ENCODE results near the gene EIF4G1. TPM values are rescaled to one million over a fixed set of nuclear protein-coding genes. Genes with fewer than 3 reads are reported as not detected.

The EIF4G1 gene
- polyA plus RNA-seq, 1 donor, result 203 TPM

- 100% methylated on average over 1 of the region's 6 CpGs for WGBS (ENCODE audit: insufficient coverage, low lambda C conversion rate)
- no peak overlapping the region for H3K4me3 ChIP-seq (ENCODE audit: low read length)
- no peaks in the 10 kb centered on the region for H3K27me3 ChIP-seq (ENCODE audit: control insufficient read depth, insufficient read depth, low read length)
- H3K27ac ChIP-seq (ENCODE audit: low read length), result no peak overlapping the region
- H3K36me3 ChIP-seq (ENCODE audit: control insufficient read depth, insufficient read depth, low read length), result peaks cover 68% of the 10 kb centered on the region
- peaks cover 16% of the 10 kb centered on the region for H3K4me1 ChIP-seq (ENCODE audit: control insufficient read depth, insufficient read depth, low read length)
- no peaks in the 10 kb centered on the region for H3K9me3 ChIP-seq (ENCODE audit: control insufficient read depth, low read depth, low read length)
- DNase-seq, result no peak
Measured at GRCh38 chr3:184333190-184333589, 18.8 kb downstream of the EIF4G1 start.

- H3K36me3 ChIP-seq (ENCODE audit: control insufficient read depth, insufficient read depth, low read length), result peaks cover 63% of the 10 kb centered on the region
- no peak overlapping the region for H3K4me3 ChIP-seq (ENCODE audit: low read length)
- H3K27ac ChIP-seq (ENCODE audit: low read length), result no peak overlapping the region
- no peaks in the 10 kb centered on the region for H3K27me3 ChIP-seq (ENCODE audit: control insufficient read depth, insufficient read depth, low read length)
- no peaks in the 10 kb centered on the region for H3K9me3 ChIP-seq (ENCODE audit: control insufficient read depth, low read depth, low read length)
- peaks cover 19% of the 10 kb centered on the region for H3K4me1 ChIP-seq (ENCODE audit: control insufficient read depth, insufficient read depth, low read length)
- DNase-seq, result no peak
- WGBS (ENCODE audit: insufficient coverage, low lambda C conversion rate), result no CpG with 5 or more reads among the region's 3 CpGs
Measured at GRCh38 chr3:184333700-184334099, 19.3 kb downstream of the EIF4G1 start.

DNA sequence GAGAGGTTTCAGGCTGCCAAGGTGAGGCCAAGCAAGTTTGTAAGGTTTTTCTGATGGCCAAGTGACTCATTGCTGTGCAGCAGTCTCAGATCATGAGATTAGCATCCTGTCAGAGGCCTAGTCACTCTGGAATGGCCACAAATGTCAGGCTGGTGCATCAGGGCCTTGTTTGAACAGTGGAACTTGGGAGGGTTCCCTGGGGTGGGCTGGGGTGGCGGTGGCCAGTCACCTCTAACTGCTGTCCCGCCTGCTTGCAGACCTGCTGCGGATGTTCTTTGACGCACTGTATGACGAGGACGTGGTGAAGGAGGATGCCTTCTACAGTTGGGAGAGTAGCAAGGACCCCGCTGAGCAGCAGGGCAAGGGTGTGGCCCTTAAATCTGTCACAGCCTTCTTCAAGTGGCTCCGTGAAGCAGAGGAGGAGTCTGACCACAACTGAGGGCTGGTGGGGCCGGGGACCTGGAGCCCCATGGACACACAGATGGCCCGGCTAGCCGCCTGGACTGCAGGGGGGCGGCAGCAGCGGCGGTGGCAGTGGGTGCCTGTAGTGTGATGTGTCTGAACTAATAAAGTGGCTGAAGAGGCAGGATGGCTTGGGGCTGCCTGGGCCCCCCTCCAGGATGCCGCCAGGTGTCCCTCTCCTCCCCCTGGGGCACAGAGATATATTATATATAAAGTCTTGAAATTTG lies 20.2 kb downstream of the EIF4G1 start:
- no peaks in the 10 kb centered on the region for H3K27me3 ChIP-seq (ENCODE audit: control insufficient read depth, insufficient read depth, low read length)
- no CpG with 5 or more reads among the region's 15 CpGs for WGBS (ENCODE audit: insufficient coverage, low lambda C conversion rate)
- H3K36me3 ChIP-seq (ENCODE audit: control insufficient read depth, insufficient read depth, low read length), result peaks cover 56% of the 10 kb centered on the region
- DNase-seq, result no peak
- H3K9me3 ChIP-seq (ENCODE audit: control insufficient read depth, low read depth, low read length), result no peaks in the 10 kb centered on the region
- H3K4me1 ChIP-seq (ENCODE audit: control insufficient read depth, insufficient read depth, low read length), result peaks cover 24% of the 10 kb centered on the region
- no peak overlapping the region for H3K4me3 ChIP-seq (ENCODE audit: low read length)
- peak overlapping the region; percentile 98 for H3K27ac ChIP-seq (ENCODE audit: low read length)

DNA sequence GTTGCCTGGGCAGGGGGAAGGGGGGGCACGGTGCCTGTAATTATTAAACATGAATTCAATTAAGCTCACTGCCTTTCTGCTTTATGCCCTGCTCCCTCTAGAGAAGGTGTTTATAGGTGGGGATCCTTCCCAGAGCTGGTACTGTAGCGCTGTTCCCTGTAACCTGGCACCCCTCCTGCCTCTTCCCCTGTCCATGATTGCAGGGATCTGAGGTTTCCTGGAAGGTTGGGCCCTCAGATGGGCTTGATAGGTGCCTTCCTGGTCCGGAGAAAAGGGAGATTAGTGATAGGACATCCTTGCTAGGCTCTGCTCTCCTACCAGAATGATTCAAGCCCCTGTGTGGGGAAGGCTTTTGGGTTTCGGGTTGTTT lies 20.9 kb downstream of the EIF4G1 start:
- Histone ChIP-seq H3K36me3 (ENCODE audit: control insufficient read depth, insufficient read depth, low read length) (peaks cover 50% of the 10 kb centered on the region), H3K9me3 (ENCODE audit: control insufficient read depth, low read depth, low read length) (no peaks in the 10 kb centered on the region), H3K4me3 (ENCODE audit: low read length) (peak overlapping the region; percentile 73), H3K27me3 (ENCODE audit: control insufficient read depth, insufficient read depth, low read length) (no peaks in the 10 kb centered on the region), H3K4me1 (ENCODE audit: control insufficient read depth, insufficient read depth, low read length) (peaks cover 24% of the 10 kb centered on the region), H3K27ac (ENCODE audit: low read length) (peak overlapping the region; percentile 98)
- no CpG with 5 or more reads among the region's 4 CpGs for WGBS (ENCODE audit: insufficient coverage, low lambda C conversion rate)
- DNase-seq, result no peak

DNA sequence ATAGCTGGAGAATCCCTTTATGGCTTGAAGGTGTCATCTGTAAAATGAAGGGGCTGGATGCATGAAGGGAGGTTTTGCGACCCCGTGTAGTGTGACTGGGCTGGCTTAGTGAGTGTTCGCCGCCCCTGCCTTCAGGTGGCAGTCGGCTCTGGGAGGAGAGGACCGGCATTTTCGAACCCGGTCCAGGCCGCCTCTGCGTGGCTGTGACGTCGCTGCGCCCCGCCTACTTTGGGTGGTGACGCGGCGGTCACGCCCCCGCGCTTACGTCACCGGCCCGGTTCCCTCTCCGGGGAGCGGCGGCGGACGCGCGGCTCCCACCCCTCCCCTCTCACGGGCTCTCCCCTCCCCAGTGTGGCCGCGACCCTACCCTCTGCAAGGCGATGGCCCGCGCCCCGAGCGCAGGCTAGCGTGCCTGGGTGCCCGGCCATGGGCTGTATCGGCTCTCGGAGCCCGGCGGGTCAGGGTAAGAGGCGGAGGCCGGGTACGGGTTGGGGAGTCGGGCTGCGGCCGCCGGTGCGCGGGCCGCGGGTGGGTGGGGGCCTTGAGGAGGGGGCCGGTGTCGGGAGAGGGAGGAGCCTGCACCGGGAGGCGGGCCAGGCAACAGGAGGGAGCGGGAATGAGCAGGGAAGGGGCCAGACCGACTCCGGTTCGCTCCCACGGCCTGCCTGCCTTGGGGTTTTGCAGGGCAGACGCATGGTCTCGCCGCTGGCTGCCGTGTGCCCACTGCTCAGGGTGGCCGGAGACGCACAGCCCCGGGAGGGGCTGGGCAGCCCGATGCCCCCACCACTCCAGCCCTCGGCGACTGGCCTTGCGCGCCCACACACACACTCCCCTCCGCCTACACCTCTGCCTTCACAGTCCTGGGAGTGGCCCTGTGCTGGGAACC lies 21.5 kb downstream of the EIF4G1 start:
- Histone ChIP-seq H3K36me3 (ENCODE audit: control insufficient read depth, insufficient read depth, low read length) (peaks cover 46% of the 10 kb centered on the region), H3K27me3 (ENCODE audit: control insufficient read depth, insufficient read depth, low read length) (no peaks in the 10 kb centered on the region), H3K27ac (ENCODE audit: low read length) (peak overlapping the region; percentile 98), H3K4me1 (ENCODE audit: control insufficient read depth, insufficient read depth, low read length) (peaks cover 24% of the 10 kb centered on the region), H3K4me3 (ENCODE audit: low read length) (peak overlapping the region; percentile 73), H3K9me3 (ENCODE audit: control insufficient read depth, low read depth, low read length) (no peaks in the 10 kb centered on the region)
- DNase-seq, result peak; percentile 83 to 87
- whole genome bisulfite sequencing (ENCODE audit: insufficient coverage, low lambda C conversion rate), result no CpG with 5 or more reads among the region's 77 CpGs

DNA sequence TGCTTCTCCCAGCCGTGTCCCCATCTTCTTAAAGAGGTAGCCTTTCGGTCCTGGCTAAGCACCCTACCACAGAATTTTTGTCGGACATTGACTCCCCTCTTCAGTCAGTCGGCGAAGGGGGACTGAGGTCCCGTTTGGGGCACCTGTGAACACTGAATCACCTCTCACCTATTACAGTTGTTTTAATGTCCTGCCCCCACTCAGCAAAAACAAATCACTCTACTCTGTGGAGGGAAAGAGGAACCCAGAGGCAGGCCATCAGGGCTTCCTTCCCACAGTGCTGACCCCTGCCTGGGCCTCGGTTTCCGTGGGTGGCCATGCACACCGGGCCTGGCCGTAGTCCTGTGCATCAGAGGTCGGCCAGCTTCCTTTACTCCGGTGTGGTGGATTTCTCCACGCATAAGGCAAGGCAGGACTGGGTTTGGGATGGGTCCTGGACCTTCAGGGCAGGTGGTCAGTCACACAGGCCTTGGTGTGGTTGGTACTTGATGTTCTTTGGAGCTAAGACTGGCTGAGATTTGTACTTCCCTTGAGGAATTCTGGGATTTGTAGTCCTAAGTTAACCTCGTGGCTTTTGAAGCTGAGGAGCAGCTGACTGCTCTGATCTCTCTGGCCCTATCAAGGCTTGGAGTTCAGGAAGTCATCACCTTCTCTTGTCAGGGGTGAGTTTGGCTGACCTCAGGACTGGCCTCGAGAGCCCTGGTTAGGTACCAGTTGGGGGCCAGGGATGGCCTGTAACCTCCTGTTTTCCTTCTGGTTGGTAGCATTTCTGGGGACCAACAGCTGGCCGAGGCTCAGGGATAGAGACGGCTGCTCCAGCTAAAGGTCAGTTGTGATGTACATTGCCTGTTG lies 22.4 kb downstream of the EIF4G1 start:
- DNase-seq, result peak; percentile 47 to 70
- no CpG with 5 or more reads among the region's 17 CpGs for WGBS (ENCODE audit: insufficient coverage, low lambda C conversion rate)
- Histone ChIP-seq H3K27me3 (ENCODE audit: control insufficient read depth, insufficient read depth, low read length) (no peaks in the 10 kb centered on the region), H3K36me3 (ENCODE audit: control insufficient read depth, insufficient read depth, low read length) (peaks cover 40% of the 10 kb centered on the region), H3K27ac (ENCODE audit: low read length) (peak overlapping the region; percentile 98), H3K9me3 (ENCODE audit: control insufficient read depth, low read depth, low read length) (no peaks in the 10 kb centered on the region), H3K4me1 (ENCODE audit: control insufficient read depth, insufficient read depth, low read length) (peaks cover 24% of the 10 kb centered on the region), H3K4me3 (ENCODE audit: low read length) (peak overlapping the region; percentile 73)

DNA sequence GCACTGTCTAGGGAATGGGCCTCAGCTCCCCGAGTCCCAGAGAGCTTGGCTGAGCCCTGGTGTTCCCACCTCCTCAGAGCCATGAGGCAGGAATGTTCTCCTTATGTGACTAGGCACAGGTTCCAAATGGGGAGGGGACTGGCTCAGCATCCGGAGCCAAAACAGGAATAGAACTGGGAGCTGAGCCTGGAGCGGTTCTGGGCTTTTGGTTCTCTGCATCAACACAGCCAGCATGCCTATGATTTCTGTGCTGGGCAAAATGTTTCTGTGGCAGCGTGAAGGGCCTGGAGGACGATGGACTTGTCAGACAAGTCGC lies 23.0 kb downstream of the EIF4G1 start, which contains the start of gene FAM131A:
TSS of gene FAM131A (plus strand) at position 202 of the 316 bp plus-strand sequence. CDS start at position 233, 31 bp downstream.
- Histone ChIP-seq H3K36me3 (ENCODE audit: control insufficient read depth, insufficient read depth, low read length) (peaks cover 38% of the 10 kb centered on the region), H3K9me3 (ENCODE audit: control insufficient read depth, low read depth, low read length) (no peaks in the 10 kb centered on the region), H3K4me1 (ENCODE audit: control insufficient read depth, insufficient read depth, low read length) (peaks cover 24% of the 10 kb centered on the region), H3K27me3 (ENCODE audit: control insufficient read depth, insufficient read depth, low read length) (no peaks in the 10 kb centered on the region), H3K4me3 (ENCODE audit: low read length) (peak within 1 kb of the TSS; percentile 73), H3K27ac (ENCODE audit: low read length) (peak within 1 kb of the TSS; percentile 98)
- 100% methylated on average over 1 of the region's 6 CpGs for WGBS (ENCODE audit: insufficient coverage, low lambda C conversion rate)
- DNase-seq, result no peak

DNA sequence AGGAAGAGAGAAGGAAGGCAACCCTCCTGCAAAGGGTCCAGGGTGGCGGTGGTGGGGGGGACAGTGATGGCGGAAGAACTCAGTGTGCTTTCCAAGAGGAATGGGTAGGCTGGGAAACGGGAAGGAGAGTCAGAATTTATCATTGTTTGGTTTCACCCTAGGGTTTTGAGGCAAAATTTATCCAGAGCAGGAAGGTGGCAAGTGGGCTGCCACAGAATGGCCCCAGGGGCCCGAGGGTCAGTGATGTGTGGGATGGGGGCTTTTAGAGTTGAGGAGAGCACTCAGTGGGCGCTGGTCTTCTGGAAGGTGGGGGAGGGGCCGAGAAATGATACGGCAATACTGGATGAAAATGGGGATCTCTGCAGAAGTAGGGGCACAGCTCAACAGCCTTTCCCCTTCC lies 23.6 kb downstream of the EIF4G1 start:
- WGBS (ENCODE audit: insufficient coverage, low lambda C conversion rate), result 100% methylated on average over 1 of the region's 7 CpGs
- Histone ChIP-seq H3K4me1 (ENCODE audit: control insufficient read depth, insufficient read depth, low read length) (peaks cover 24% of the 10 kb centered on the region), H3K36me3 (ENCODE audit: control insufficient read depth, insufficient read depth, low read length) (peaks cover 38% of the 10 kb centered on the region), H3K9me3 (ENCODE audit: control insufficient read depth, low read depth, low read length) (no peaks in the 10 kb centered on the region), H3K4me3 (ENCODE audit: low read length) (no peak overlapping the region), H3K27ac (ENCODE audit: low read length) (peak overlapping the region; percentile 63), H3K27me3 (ENCODE audit: control insufficient read depth, insufficient read depth, low read length) (no peaks in the 10 kb centered on the region)
- no peak for DNase-seq

- no CpG with 5 or more reads among the region's 37 CpGs for WGBS (ENCODE audit: insufficient coverage, low lambda C conversion rate)
- peaks cover 24% of the 10 kb centered on the region for H3K4me1 ChIP-seq (ENCODE audit: control insufficient read depth, insufficient read depth, low read length)
- H3K36me3 ChIP-seq (ENCODE audit: control insufficient read depth, insufficient read depth, low read length), result peaks cover 38% of the 10 kb centered on the region
- H3K4me3 ChIP-seq (ENCODE audit: low read length), result peak overlapping the region; percentile 1
- no peaks in the 10 kb centered on the region for H3K9me3 ChIP-seq (ENCODE audit: control insufficient read depth, low read depth, low read length)
- no peaks in the 10 kb centered on the region for H3K27me3 ChIP-seq (ENCODE audit: control insufficient read depth, insufficient read depth, low read length)
- peak; percentile 82 to 84 for DNase-seq
- H3K27ac ChIP-seq (ENCODE audit: low read length), result peak overlapping the region; percentile 63
Measured at GRCh38 chr3:184338511-184338945, 24.1 kb downstream of the EIF4G1 start.

GRCh38 chr3:184339001-184339400 lies 24.6 kb downstream of the EIF4G1 start:
- peak overlapping the region; percentile 20 for H3K27ac ChIP-seq (ENCODE audit: low read length)
- H3K4me3 ChIP-seq (ENCODE audit: low read length), result peak overlapping the region; percentile 1
- peaks cover 24% of the 10 kb centered on the region for H3K4me1 ChIP-seq (ENCODE audit: control insufficient read depth, insufficient read depth, low read length)
- WGBS (ENCODE audit: insufficient coverage, low lambda C conversion rate), result no CpG with 5 or more reads among the region's 8 CpGs
- H3K27me3 ChIP-seq (ENCODE audit: control insufficient read depth, insufficient read depth, low read length), result no peaks in the 10 kb centered on the region
- no peak for DNase-seq
- peaks cover 36% of the 10 kb centered on the region for H3K36me3 ChIP-seq (ENCODE audit: control insufficient read depth, insufficient read depth, low read length)
- no peaks in the 10 kb centered on the region for H3K9me3 ChIP-seq (ENCODE audit: control insufficient read depth, low read depth, low read length)

Measured in large intestine (tissue), 3 donors.